Left cardiac atrium (tissue), 4 donors: Measurements from ENCODE around the gene HCN3. TPM values are rescaled to one million over a fixed set of nuclear protein-coding genes. Genes with fewer than 3 reads are reported as not detected.

Experiments used
- ATAC-seq, 2 donors: fragments of 200-7000 bp; cut with Tn5 transposase; one replicate each; pipeline ENCODE4 v1.9.1; 2020; ENCODE audit warnings: mild to moderate bottlenecking in 2 of 2, moderate library complexity in 2 of 2
- DNase-seq: peaks from one replicate; pipeline ENCODE4 v3.0.0-alpha.2; 2020
- intact Hi-C, 2 donors: fragments of 100-400 bp; cut with DNase I; formaldehyde crosslinking; loops; one replicate each; pipeline versions ENCODE4 v1.14.1 to v1.15.1; 2022 to 2023
- total RNA-seq, 2 donors: library from RNA; stranded (reverse); fragmentation: NEBNext Ultra II Directional; extraction: Animal tissue kit (Norgen Biotek cat#: 25700); gene quantifications; one replicate each; pipeline ENCODE4 v1.2.1, GENCODE V29; 2021
- donor health status: DM: no; HTN: yes; CAD: no.
- donor health status: DM: no; HTN: yes; CAD: no; lungs with severe emphysema.
- donor health status: DM: yes; HTN: yes; CAD: no.
- donor health status: Dilated cardiomyopathy.

The HCN3 gene
- total RNA-seq, 2 donors from 2014 or later: 0.76 to 1.6 TPM

- ATAC-seq (no peak), DNase-seq (no peak)
- intact Hi-C loops: no loop called here
Observed at GRCh38 chr1:155300024-155300423, 22.8 kb downstream of the HCN3 start.

GRCh38 chr1:155300553-155301329 lies 23.5 kb downstream of the HCN3 start:
- intact Hi-C loops: no loop called here
- no peak for DNase-seq
- no peak for ATAC-seq

- no peak for ATAC-seq
- no peak for DNase-seq
- intact Hi-C loops: no loop called here
Observed at GRCh38 chr1:155301342-155301841, 24.1 kb downstream of the HCN3 start, which contains the start of gene PKLR. PKLR (minus strand) TSS chr1:155301438; CDS start chr1:155301395, 43 bp downstream.

- intact Hi-C loops: no loop called here
- ATAC-seq (no peak), DNase-seq (no peak)
Observed at GRCh38 chr1:155304558-155305063, 27.3 kb downstream of the HCN3 start.

GRCh38 chr1:155305881-155306391 lies 28.7 kb downstream of the HCN3 start:
- no peak for DNase-seq
- no peak for ATAC-seq
- intact Hi-C loops: no loop called here

- ATAC-seq: no peak
- DNase-seq: no peak
- intact Hi-C loops: no loop called here
Observed at GRCh38 chr1:155307247-155307740, 30.0 kb downstream of the HCN3 start.

- peak; percentile 99 for ATAC-seq
- intact Hi-C loops: loop anchor here in 1 of 2 donors (2.0 kb wide), 1 partner anchor 36 kb away; the partner anchor contains the start of gene CLK2
- peak; percentile 99 for DNase-seq
Observed at GRCh38 chr1:155308493-155309422, 31.5 kb downstream of the HCN3 start, which contains the start of gene FDPS. FDPS (plus strand) TSS chr1:155308866; CDS start chr1:155309790, 924 bp downstream.

- peak in 1 of 2 donors; percentile 11 for ATAC-seq
- intact Hi-C loops: loop anchor here in 1 of 2 donors (2.0 kb wide), 1 partner anchor 37 kb away; the partner anchor contains the start of gene CLK2
- DNase-seq: peak; percentile 59
Observed at GRCh38 chr1:155309423-155310021, 32.3 kb downstream of the HCN3 start.

GRCh38 chr1:155313261-155313660 lies 36.0 kb downstream of the HCN3 start:
- no peak for ATAC-seq
- no peak for DNase-seq
- intact Hi-C loops: no loop called here

GRCh38 chr1:155316922-155317321 lies 39.7 kb downstream of the HCN3 start:
- intact Hi-C loops: no loop called here
- no peak for ATAC-seq
- no peak for DNase-seq

GRCh38 chr1:155318082-155318481 lies 40.8 kb downstream of the HCN3 start:
- ATAC-seq (no peak), DNase-seq (no peak)

GRCh38 chr1:155319536-155319935 lies 42.3 kb downstream of the HCN3 start:
- ATAC-seq: no peak
- DNase-seq: no peak
- intact Hi-C loops: no loop called here

More at GRCh38 chr1:155318082-155318481, 40.8 kb downstream of the HCN3 start:
- intact Hi-C loops: no loop called here

- ATAC-seq (no peak), DNase-seq (no peak)
- intact Hi-C loops: loop anchor here in 1 of 2 donors (5.0 kb wide), 2 partner anchors 43 to 68 kb away; partner anchors contain the start of gene HCN3
Observed at GRCh38 chr1:155320252-155320651, 43.0 kb downstream of the HCN3 start.

- DNase-seq: peak; percentile 88
- ATAC-seq: peak; percentile 24 to 31
- intact Hi-C loops: loop anchor here in 1 of 2 donors (5.0 kb wide), 2 partner anchors 44 to 69 kb away; partner anchors contain the start of gene HCN3
Observed at GRCh38 chr1:155320661-155321617, 43.7 kb downstream of the HCN3 start, which contains the start of gene RUSC1. RUSC1 (plus strand) TSS chr1:155320894; CDS start chr1:155321774, 880 bp downstream.

- intact Hi-C loops: loop anchor here (2.0 to 5.0 kb wide), 3 partner anchors 43 to 70 kb away; partner anchors contain the start of gene HCN3 (in 1 of the 2)
Observed at GRCh38 chr1:155321639-155322503, 44.6 kb downstream of the HCN3 start.

GRCh38 chr1:155322571-155322952 lies 45.3 kb downstream of the HCN3 start:
- DNase-seq: peak; percentile 48
- ATAC-seq: no peak
- intact Hi-C loops: loop anchor here (2.0 to 5.0 kb wide), 3 partner anchors 44 to 70 kb away; partner anchors contain the start of gene HCN3 (in 1 of the 2)

More at GRCh38 chr1:155321639-155322503, 44.6 kb downstream of the HCN3 start:
- peak; percentile 34 for DNase-seq
- no peak for ATAC-seq
